HG03342 (cell line): ENCODE measurements around the gene PDIK1L.

Experiments used
- ATAC-seq: cut with Tn5 transposase; IDR thresholded peaks from one replicate; pipeline ENCODE4 v1.9.1; 2021; ENCODE audit warnings: mild to moderate bottlenecking, moderate library complexity; ENCODE audit not compliant: unreplicated experiment

Gene PDIK1L

GRCh38 chr1:26153966-26154532, 42.4 kb downstream of the PDIK1L start:
- no peak for ATAC-seq

GRCh38 chr1:26154750-26155149, 43.1 kb downstream of the PDIK1L start:
- ATAC-seq = no peak

DNA sequence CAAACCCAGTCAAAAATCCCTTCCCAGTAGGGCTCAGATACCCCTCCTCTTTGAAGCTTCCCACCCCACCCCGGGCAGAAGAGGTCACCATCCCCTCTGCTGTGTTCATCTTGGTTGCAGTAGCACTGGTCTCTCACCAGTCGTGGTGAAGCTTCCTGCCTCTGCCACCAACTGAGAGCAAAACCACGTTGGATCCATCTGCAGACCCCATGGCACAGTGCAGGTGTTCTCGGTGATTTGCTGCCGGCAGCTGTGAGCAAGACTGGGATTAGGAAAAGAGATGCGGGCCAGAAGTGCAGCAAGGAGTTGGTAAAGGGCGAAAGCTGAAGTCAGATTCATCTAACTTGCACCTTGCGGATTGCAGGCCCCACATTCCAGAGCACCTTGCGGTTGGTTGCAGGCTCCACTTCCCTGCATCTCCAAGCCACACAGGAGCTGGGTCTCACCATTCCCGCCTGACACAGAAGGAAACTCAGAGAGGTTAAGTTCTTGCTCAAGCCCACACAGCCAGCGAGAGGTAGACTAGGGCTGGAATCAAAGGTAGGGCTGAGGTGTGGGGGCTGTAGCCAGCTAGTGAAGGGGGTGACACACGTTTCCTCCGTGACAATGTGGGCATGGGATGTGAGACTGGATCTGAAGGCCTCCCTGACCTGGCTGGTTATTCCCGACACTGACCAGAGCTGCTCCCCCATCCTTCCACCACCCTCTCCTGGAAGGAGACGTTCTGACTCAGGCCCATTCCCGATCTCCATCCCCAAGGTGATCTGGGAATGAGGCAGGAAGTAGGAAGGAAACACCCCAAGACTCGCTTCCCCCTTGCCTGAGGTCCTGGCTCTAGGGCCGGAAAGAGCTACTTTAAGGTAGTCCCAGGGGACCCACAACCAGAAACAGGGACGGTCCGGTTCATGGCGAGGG, 44.0 kb downstream of the PDIK1L start:
- ATAC-seq = no peak

DNA sequence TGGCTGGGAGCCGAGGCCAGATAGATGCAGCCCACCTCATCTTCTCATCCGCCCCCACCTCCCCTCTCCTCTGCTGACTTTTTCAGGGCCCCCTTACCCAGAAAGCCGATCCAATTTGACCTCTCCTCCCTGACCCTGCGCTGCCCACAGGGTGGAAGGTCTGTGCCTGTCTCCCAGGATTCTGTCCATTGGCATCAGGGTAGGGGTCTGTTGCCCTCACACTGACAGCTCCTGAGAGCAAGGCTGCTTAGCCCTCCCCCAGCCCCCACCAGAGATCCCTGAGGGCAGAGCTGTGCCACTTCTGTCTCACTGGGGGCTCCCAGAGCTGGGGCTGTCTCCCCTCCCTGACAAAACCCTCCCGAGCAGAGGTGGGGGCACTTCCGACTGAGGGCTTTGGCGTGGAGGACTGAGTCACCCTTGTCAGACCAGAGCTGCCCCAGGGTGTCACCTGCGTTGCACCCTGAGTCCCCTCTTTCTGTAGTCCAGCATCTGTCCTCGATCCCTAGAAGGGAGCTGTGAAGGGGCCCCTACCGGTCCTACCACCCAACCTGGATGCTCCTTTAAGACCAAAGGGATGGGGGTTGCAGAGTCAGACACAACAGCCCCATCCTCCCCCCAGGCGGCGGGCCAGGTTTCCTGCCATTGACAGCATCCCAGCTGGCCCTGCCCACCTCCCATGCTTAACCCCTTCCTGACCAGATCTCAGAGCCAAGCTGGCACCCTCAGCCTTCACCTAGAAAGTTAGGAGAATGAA, 44.8 kb downstream of the PDIK1L start:
- no peak for ATAC-seq

- no peak for ATAC-seq
Measured at GRCh38 chr1:26158271-26158907, 46.8 kb downstream of the PDIK1L start.

DNA sequence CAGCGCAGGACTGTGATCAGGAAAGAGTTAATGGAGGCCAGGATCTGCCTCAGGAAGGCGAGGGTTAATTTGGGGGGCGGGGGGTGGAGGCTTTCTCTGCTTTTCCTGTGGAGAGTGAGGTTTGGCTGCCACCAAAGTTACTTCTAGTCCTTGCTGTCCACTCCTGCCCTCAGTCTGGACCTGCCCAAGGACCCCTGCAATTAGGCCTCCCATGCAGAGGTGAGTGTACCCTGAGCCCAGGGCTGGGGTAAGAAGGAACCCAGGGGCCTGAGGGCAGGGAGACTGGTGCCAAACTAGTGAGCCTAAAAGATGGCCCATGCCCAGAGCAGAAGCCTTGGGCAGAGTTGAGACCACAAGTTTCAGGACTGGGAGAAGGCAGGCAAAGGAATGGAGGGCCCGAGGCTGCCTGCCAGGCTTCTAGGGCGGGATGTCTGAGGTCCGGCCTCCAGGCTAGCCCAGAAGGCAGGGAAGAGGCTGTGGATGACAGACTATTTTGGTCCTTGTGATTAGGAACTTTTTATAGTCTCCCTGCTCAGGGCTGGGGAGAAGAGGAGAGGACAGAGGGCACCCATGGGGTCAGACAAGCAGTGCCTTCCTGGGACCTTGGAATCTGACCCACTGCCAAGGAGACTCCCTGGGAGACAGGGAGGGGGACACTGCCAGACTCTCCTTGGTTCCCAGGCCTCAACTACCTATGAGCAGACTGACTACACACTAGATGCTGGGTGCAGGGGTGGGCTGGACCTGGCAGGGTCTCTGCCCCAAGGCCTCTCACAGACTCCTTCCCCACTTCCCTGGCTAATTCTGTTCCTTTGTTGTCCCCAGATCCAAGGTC, 47.5 kb downstream of the PDIK1L start, which contains the start of gene FAM110D:
TSS of gene FAM110D (plus strand) at position 172 of the 835 bp plus-strand sequence. CDS start 2,213 bp downstream, outside the sequence.
- no peak for ATAC-seq

- ATAC-seq = no peak
Measured at GRCh38 chr1:26159743-26160039, 48.1 kb downstream of the PDIK1L start.

GRCh38 chr1:26160527-26161414, 49.1 kb downstream of the PDIK1L start:
- no peak for ATAC-seq

DNA sequence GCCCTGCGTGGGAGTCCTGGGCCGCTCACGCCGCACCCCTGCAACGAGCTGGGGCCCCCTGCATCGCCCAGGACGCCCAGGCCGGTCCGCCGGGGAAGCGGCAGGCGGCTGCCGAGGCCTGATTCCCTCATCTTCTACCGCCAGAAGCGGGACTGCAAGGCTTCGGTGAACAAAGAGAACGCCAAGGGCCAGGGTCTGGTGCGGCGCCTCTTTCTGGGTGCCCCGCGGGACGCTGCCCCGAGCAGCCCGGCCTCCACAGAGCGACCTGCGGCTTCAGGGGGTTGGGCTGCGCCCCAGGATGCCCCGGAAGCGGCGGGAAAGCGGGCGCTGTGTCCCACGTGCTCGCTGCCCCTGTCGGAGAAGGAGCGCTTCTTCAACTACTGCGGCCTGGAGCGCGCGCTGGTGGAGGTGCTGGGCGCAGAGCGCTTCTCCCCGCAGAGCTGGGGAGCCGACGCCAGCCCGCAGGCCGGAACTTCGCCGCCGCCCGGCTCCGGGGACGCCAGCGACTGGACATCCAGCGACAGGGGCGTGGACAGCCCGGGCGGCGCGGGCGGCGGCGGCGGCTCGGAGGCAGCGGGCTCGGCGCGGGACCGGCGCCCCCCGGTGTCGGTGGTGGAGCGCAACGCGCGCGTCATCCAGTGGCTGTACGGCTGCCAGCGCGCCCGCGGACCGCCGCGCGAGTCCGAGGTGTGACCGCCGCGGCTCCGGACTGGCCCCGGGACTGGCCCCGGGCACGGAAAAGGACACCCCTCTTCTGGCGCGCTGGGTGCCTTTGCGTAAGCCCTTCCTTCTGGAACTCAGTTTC, 50.0 kb downstream of the PDIK1L start:
- no peak for ATAC-seq

GRCh38 chr1:26162220-26162709, 50.6 kb downstream of the PDIK1L start:
- ATAC-seq = no peak

- no peak for ATAC-seq
Measured at GRCh38 chr1:26163684-26164035, 52.0 kb downstream of the PDIK1L start.

DNA sequence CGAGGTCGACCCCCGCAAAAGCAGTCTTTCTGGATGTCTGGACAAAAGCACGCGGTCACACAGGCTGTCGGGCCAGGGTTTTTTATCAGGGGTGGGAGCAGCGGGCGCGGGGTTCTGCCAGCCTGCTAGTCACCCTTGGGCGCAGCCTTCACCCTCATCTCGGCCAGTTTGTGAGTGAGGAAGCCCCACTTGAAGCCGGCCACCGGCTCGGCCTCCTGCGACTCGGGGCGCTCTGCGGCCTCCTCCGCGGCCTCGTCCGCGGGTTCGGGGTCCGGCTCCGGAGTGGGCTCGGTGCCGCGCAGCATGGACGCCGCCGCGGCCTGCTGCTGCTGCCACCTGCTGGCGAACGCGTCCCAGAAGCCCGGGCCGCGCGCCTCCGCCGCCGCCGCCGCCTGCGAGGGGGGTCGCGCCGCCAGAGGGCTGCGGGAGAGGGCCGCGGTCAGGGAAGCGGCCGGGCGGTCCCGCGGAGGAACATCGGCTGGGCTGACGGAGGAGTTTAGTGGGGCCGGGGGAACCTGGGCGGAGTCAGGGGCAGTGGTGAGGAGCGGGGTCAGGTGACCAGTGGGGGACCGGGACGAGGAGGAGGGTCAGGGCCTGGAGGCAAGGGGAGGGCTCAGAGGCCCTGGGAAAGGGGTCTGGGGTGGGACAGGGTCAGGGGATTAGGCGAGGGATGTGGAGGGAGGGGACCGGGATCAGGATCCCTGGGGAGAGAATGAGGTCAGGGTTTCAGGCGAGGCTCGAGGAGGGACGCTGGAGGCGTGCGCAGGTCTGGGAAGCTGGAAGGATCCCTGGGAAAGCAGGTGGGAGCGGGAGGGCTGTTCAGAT, 52.6 kb downstream of the PDIK1L start:
- no peak for ATAC-seq

GRCh38 chr1:26164861-26165842, 53.5 kb downstream of the PDIK1L start:
- ATAC-seq = no peak

GRCh38 chr1:26166719-26167281, 55.2 kb downstream of the PDIK1L start:
- ATAC-seq = no peak

- no peak for ATAC-seq
Measured at GRCh38 chr1:26168410-26169197, 57.0 kb downstream of the PDIK1L start, which contains the start of gene C1orf232. C1orf232 (minus strand) TSS chr1:26168963; CDS start chr1:26168499, 464 bp downstream.
